Heart left ventricle (tissue), 16 donors: ENCODE data around the gene WNT7B. TPM values are rescaled to one million over a fixed set of nuclear protein-coding genes. Genes with fewer than 3 reads are reported as not detected.

Experiments
- ATAC-seq, 4 donors: fragments of 200-7000 bp; cut with Tn5 transposase; one replicate each; pipeline ENCODE4 v1.9.1; 2020 to 2022; ENCODE audit warnings: moderate library complexity in 4 of 4, mild to moderate bottlenecking in 3 of 4, moderate number of reproducible peaks in 1 of 4
- DNase-seq, 5 donors: peaks; one replicate each; pipeline ENCODE4 v3.0.0-alpha.2; 2020
- H3K27ac ChIP-seq, 12 donors: fragments of 200-600 bp; sonication (generic) in 4 of 12; one replicate each; pipeline versions ENCODE4 v1.5.0 to v1.8.0; 2016 to 2022; ENCODE audit warnings: mild to moderate bottlenecking in 2 of 12
- H3K27me3 ChIP-seq, 9 donors: fragments of 200-600 bp; sonication (generic) in 2 of 9; one replicate each; pipeline versions ENCODE4 v1.5.1 to v1.8.0; 2016 to 2022; ENCODE audit warnings: mild to moderate bottlenecking in 3 of 9
- H3K36me3 ChIP-seq, 9 donors: fragments of 200-600 bp; sonication (generic) in 2 of 9; one replicate each; pipeline versions ENCODE4 v1.5.0 to v1.8.0; 2018 to 2022; ENCODE audit warnings: mild to moderate bottlenecking in 2 of 9
- H3K4me1 ChIP-seq, 12 donors: fragments of 200-600 bp; sonication (generic) in 4 of 12; one replicate each; pipeline versions ENCODE4 v1.5.0 to v1.8.0; 2016 to 2022; ENCODE audit warnings: mild to moderate bottlenecking in 3 of 12
- H3K4me3 ChIP-seq, 12 donors: fragments of 200-600 bp; sonication (generic) in 4 of 12; one replicate each; pipeline versions ENCODE4 v1.5.0 to v1.8.0; 2017 to 2022; ENCODE audit warnings: mild to moderate bottlenecking in 9 of 12, moderate library complexity in 4 of 12
- H3K9me3 ChIP-seq, 12 donors: fragments of 200-600 bp; sonication (generic) in 4 of 12; one replicate each; pipeline versions ENCODE4 v1.5.0 to v1.8.0; 2016 to 2022; ENCODE audit warnings: mild to moderate bottlenecking in 1 of 12
- POLR2A ChIP-seq, 2 donors: fragments of 450-650 bp; IDR thresholded peaks; one replicate each; pipeline ENCODE4 v1.6.1; 2017; ENCODE audit warnings: antibody characterized with exemption in 2 of 2, mild to moderate bottlenecking in 2 of 2, moderate library complexity in 2 of 2
- WGBS, 4 donors: extraction: QIAGEN DNeasy Blood & Tissue Kit in 2 of 4; methylation state at CpG; one replicate each; pipeline versions ENCODE4 v1.1.5 to v1.1.7; 2013 to 2018; 5-methylcytosine and 5-hydroxymethylcytosine counted together
- intact Hi-C, 10 donors: fragments of 100-400 bp; cut with DNase I; formaldehyde crosslinking; loops; one replicate each; pipeline versions ENCODE4 v1.11.1 to v1.14.2; 2022
- polyA plus RNA-seq, 2 donors: library from polyadenylated mRNA; stranded (reverse); fragments of 200-250 nt; gene quantifications; one replicate each; pipeline ENCODE4 v1.2.3, GENCODE V29; 2013
- total RNA-seq, 9 donors: library from RNA; depleted of rRNA in 2 of 9; stranded (reverse); fragments of >200 nt in 2 of 9; fragmentation: NEBNext Ultra II Directional in 3 of 9; extraction: Animal tissue kit (Norgen Biotek cat#: 25700) in 3 of 9; gene quantifications; one replicate each; pipeline versions ENCODE4 v1.1.0 to v1.2.4, GENCODE V29; 2016 to 2023
- TF ChIP-seq, protein P1 (sequence below), 12 donors: fragments of 200-600 bp; sonication (generic) in 4 of 12; IDR thresholded peaks; one replicate each; pipeline versions ENCODE4 v1.5.0 to v1.8.0; 2018 to 2022; ENCODE audit warnings: antibody characterized with exemption in 12 of 12, mild to moderate bottlenecking in 5 of 12
- donor health status: ischemic (EF 13 %, LVEDD 7.1; RV severe dilation, severe dysfunction).
- donor health status: healthy with polysubstance abuse.
- donor health status: DM: no; HTN: yes; CAD: no.
- donor health status: DM: no; HTN: no; CAD: no.
- donor health status: ischemic (EF 25% LVEDD 6.9; RV normal size, moderate dysfunction).
- donor health status: ischemic (EF 25% LVEDD 5.7; RV mildly dilated, moderate dysfunction).
- donor health status: healthy.
- donor health status: DM: yes; HTN: yes; CAD: no.
- donor health status: ischemic (EF 35%, LVEDD 5.7; RV mildly dilated, moderate dysfunction).
- donor health status: nonischemic (EF 11% LVEDD 7.7; RV severe dilation, severe dysfunction).
- donor health status: DM: yes; HTN: yes; CAD: no.
- donor health status: PGD.
- donor health status: ischemic (EF 29% LVEDD 5.4; RV normal size, mild dysfunction).
- donor health status: nonischemic (EF 23%, LVEDD 6.1; RV moderate dilation, normal function).

Gene WNT7B
- total and polyA plus RNA-seq, 11 donors: 0.36 TPM; not detected in 10

DNA sequence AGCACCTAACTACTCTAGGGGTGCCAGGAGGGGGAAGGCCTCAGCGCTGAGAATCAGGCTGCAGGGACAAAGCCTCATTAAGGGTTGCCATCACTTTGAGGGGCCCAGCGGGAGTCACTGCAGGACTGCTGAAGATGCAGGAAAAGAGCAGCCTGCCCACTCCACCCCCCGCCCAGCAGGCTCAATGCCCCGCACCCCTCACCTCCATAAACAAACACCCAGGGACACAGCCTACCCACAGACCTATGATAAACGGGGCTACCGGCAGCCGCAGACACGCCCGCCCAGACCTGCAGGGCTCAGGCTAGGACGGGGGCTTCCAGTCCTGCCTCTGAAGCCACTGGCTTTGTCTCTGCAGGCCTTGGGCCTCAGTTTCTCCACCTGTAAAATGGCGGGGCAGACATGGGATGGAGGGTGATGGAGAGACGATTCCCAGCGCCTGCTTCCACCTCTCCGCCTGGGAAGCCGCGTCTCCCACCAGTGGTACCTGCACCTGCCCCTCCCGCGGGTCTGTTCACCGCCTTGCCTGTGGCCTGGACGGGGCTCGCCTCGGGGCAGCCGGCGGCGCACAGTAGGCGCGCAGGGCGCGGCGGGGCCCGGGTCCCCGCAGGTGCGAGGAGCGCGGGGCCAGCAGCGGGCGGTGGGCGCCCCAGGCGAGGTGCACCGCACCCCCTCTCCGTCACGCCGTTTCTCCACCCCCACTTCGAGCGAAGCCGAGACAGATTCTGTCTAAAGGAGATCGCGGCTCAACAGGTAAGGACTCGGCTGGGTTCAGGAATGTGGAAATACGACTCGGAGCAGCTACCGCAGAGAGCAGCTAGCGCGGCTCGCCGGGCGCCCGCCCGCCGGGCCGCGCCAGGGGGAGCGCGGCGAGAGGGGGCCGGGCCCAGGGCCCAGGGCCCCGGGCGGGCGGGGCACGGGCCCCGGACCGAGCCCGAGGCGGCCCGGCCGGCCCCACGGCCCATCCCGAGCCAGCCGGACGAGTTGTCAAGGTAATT lies 1.5 kb downstream of the WNT7B start:
- WGBS, 4 donors: 3 to 7% (median 4%) methylated on average over 7 to 80 of the region's 80 CpGs
- intact Hi-C loops: no loop called here
- ATAC-seq: no peak

DNA sequence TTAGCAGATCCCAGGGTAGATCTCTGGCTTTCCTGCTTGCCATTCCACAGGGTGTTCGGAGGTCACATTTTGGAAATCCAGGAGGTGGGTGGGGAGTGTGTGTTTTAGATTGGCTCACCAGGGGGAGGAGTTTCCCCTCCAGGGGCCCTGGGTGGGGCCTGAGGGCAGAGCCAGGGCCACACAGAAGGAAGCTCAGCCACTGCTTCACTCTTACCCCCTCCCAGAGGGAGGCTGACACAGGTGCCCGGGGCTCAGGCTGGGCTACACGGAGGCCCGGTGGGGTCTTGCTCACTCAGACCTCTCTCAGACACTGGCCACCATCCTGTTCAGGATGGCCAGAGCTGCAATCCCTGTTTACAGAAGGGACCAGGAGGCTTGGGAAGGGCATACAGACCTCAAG lies 2.5 kb downstream of the WNT7B start:
- Histone ChIP-seq H3K27ac (no peak overlapping the region), H3K36me3 (no peaks in the 10 kb centered on the region), H3K9me3 (no peaks in the 10 kb centered on the region), H3K4me3 (no peak overlapping the region), H3K4me1 (peaks cover 3 to 67% (median 27%) of the 10 kb centered on the region in 12 donors), H3K27me3 (peaks cover 71 to 90% (median 81%) of the 10 kb centered on the region in 9 donors)
- intact Hi-C loops: no loop called here
- 16 to 30% (median 22%) methylated on average over 2 to 4 of the region's 4 CpGs for WGBS, 4 donors
- no peak for TF ChIP-seq POLR2A (IDR thresholded peaks at IDR 0.05)
- TF ChIP-seq, protein P1, sequence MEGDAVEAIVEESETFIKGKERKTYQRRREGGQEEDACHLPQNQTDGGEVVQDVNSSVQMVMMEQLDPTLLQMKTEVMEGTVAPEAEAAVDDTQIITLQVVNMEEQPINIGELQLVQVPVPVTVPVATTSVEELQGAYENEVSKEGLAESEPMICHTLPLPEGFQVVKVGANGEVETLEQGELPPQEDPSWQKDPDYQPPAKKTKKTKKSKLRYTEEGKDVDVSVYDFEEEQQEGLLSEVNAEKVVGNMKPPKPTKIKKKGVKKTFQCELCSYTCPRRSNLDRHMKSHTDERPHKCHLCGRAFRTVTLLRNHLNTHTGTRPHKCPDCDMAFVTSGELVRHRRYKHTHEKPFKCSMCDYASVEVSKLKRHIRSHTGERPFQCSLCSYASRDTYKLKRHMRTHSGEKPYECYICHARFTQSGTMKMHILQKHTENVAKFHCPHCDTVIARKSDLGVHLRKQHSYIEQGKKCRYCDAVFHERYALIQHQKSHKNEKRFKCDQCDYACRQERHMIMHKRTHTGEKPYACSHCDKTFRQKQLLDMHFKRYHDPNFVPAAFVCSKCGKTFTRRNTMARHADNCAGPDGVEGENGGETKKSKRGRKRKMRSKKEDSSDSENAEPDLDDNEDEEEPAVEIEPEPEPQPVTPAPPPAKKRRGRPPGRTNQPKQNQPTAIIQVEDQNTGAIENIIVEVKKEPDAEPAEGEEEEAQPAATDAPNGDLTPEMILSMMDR (IDR thresholded peaks at IDR 0.05): no peak
- DNase-seq (no peak), ATAC-seq (no peak)

More for the DNA sequence above, 1.5 kb downstream of the WNT7B start:
- peaks cover 3 to 66% (median 27%) of the 10 kb centered on the region in 12 donors for H3K4me1 ChIP-seq
- H3K27ac ChIP-seq: no peak overlapping the region
- peak overlapping the region in 1 of 12 donors; percentile 43 for H3K4me3 ChIP-seq
- no peak for DNase-seq
- H3K36me3 ChIP-seq: no peaks in the 10 kb centered on the region
- no peak for TF ChIP-seq POLR2A (IDR thresholded peaks at IDR 0.05)
- TF ChIP-seq, protein P1 (IDR thresholded peaks at IDR 0.05): no peak
- H3K27me3 ChIP-seq: peaks cover 62 to 81% (median 71%) of the 10 kb centered on the region in 9 donors
- no peaks in the 10 kb centered on the region for H3K9me3 ChIP-seq

DNA sequence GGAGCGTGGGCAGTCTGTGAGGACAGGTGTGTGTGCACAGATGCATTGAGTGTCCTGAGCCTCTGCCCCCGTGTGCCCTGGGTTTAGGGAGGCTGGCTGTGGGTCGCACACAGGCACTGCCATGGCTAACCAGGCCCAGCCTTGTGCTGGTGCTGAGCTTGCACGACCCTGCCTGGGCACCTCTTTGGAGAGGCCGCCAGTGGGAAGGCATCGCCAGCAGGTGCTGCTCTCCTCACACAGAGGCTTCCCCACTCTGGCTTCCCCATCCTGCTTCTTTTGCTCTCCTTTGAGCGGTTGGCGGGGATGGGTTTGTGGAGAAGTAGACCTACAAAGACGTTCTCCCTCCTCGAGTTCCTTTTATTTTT lies 4.1 kb downstream of the WNT7B start:
- no peaks in the 10 kb centered on the region for H3K36me3 ChIP-seq
- H3K4me3 ChIP-seq: no peak overlapping the region
- intact Hi-C loops: no loop called here
- ATAC-seq (no peak), DNase-seq (no peak)
- H3K27me3 ChIP-seq: peaks cover 70 to 96% (median 75%) of the 10 kb centered on the region in 9 donors
- no peaks in the 10 kb centered on the region for H3K9me3 ChIP-seq
- peaks cover 0 to 50% (median 19%) of the 10 kb centered on the region in 12 donors for H3K4me1 ChIP-seq
- no peak overlapping the region for H3K27ac ChIP-seq
- WGBS, 4 donors: 71 to 80% (median 76%) methylated on average over 8 to 10 of the region's 10 CpGs
- TF ChIP-seq, protein P1 (IDR thresholded peaks at IDR 0.05): no peak
- TF ChIP-seq POLR2A (IDR thresholded peaks at IDR 0.05): no peak
